AG10803 (cell line): ENCODE measurements around the gene BAHCC1.

ENCODE experiments used
- DNase-seq: peaks from one replicate; pipeline ENCODE4 v3.0.0; 2010; ENCODE audit warnings: low read depth
- H3K4me3 ChIP-seq: 2 replicates; pipeline ENCODE4 v1.5.1; 2011; ENCODE audit warnings: mild to moderate bottlenecking, low read length, control low read depth
- TF ChIP-seq, protein P1 (sequence below): conservative IDR thresholded peaks from 2 replicates; pipeline ENCODE4 v1.5.1; 2011; ENCODE audit warnings: mild to moderate bottlenecking, low read length, control low read depth, inconsistent platforms

The BAHCC1 gene

DNA sequence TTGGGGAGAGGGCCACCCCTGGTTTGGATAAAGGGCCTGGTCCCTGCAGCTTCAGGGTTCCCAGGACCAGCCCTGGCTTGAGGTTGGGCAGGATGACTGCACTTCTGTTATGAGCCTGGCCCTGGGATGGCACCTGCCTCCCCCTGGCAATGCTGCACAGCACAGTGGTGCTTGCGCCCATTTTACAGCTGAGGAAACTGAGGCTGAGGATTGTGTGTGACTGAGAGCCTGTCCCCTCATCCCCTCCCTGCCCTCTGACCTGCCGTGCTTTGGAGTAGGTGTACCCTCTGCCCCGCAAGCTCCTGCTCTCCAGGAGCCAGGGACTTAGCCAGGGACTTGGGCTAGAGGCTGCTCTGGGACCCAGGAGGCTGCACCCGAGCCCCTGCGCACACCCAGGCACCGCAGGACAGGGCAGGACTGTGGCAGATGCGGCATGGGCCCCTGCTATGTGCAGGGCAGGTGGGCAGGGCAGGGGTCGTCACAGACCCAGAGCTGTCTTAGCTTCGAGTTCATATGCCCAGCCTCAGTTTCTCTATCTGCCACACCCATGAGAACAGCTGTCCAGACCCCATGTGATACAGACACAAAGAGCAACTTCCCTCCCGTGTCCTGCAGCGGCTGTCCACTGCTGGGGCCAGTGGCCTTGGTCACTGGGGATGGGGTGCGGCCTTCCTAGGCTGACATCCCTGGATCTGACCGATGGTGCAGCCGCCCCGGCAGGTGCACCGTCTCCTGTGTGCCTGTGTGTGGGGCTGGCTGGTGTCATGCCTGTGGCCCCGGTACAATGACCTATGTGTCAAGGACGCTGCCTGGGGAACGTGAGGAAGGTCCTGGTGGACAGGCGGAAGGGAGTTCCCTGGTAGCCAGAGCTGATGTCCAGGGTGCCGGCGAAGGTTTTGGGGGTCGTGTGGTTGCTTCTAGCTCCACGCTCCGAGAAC, 36.6 kb downstream of the BAHCC1 start:
- TF ChIP-seq, protein P1, sequence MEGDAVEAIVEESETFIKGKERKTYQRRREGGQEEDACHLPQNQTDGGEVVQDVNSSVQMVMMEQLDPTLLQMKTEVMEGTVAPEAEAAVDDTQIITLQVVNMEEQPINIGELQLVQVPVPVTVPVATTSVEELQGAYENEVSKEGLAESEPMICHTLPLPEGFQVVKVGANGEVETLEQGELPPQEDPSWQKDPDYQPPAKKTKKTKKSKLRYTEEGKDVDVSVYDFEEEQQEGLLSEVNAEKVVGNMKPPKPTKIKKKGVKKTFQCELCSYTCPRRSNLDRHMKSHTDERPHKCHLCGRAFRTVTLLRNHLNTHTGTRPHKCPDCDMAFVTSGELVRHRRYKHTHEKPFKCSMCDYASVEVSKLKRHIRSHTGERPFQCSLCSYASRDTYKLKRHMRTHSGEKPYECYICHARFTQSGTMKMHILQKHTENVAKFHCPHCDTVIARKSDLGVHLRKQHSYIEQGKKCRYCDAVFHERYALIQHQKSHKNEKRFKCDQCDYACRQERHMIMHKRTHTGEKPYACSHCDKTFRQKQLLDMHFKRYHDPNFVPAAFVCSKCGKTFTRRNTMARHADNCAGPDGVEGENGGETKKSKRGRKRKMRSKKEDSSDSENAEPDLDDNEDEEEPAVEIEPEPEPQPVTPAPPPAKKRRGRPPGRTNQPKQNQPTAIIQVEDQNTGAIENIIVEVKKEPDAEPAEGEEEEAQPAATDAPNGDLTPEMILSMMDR = no peak
- no peak overlapping the region for H3K4me3 ChIP-seq
- no peak for DNase-seq

DNA sequence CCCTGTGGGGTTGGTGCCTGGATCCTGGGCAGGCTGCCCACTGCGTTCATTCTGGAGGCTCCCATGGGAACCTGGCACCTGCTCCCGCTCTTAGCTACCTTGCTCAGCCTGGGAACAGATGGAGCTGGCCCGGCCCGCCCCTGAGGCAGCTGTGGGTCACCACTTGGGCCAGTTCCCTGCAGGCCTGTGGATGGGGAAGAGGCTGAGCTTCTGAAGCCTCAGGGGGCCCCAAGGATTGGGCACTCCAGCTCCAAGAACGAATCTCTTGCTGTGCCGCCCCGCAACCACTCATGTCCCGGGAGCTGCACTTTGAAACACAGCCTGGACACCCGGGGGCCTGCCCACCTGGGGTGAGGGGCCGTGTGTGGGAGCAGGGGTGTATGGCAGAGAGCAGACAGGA, 37.7 kb downstream of the BAHCC1 start:
- DNase-seq = no peak
- TF ChIP-seq, protein P1 = no peak
- H3K4me3 ChIP-seq = no peak overlapping the region

DNA sequence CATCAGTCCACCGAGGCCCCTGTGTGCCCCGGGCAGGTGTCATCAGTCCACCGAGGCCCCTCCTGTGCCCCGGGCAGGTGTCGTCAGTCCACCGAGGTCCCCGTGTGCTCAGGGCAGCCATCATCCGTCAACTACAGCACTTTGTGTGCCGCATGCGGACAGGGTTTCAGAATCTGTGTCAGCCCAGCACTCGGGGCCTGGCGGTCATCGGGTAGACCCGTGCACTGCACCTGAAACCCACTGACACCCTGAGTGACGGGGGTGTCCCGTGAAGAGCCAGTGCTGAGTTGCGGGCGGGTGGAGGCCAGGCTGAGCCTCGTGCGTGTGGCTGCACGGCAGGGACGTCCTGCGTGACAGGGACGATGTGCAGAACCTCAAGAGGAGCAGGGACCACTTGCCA, 38.4 kb downstream of the BAHCC1 start:
- no peak overlapping the region for H3K4me3 ChIP-seq
- TF ChIP-seq, protein P1 = no peak
- DNase-seq = no peak

DNA sequence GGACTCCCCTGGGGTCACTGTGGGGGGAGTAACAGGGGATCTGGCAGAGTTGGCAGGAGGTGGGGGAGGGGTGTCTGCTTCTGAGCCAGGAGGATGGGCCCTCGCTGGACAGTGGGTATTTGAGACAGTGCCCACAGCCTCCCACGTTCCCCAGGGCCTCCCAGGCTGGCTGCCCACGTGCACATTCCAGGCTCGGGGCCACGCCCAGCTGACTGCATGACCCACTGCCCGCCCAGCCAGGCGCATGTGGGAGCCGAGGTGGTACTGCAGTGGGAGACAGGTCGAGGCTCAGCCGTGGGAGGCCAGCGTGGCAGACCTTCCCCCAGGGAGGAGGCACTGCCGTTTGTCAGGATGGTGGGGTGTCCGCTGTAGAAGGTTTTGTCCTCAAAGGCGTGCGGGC, 38.8 kb downstream of the BAHCC1 start:
- peak; percentile 43 for DNase-seq
- TF ChIP-seq, protein P1 = no peak
- H3K4me3 ChIP-seq = no peak overlapping the region

DNA sequence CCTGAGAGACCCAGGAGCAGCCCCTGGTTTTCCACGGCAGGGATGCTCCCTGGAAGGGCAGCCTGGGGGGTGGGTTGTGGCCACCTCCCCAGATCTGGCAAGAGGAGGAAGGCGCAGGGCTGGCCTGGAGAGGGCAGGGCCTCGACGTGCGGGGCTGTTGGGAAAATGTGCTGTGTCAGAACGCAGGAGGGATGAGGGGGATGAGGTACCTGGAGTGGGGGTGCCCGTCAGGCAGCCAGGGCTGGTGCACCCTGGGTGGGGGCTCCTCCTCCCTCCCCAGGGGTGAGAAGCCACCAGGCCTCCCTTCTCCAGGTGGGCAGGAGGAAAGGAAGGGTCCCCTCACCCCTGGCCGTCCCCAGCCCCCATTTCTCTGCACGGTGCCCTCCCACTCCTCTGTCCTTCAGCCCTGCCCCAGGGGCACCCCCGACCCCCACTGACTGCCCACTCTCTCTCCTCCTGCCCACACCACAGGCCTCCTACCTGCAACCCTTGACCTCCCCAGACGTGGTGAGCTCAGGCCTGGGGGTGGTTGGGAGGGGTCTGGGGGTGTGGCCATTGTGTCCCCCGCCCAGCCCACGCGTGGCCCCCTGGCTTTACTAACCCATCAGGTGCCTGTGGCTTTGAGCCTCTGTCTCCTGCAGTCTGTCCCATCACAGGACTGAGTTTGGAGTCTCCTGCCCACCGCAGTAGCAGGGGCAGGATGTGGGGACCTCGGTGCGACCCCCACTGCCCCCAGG, 39.6 kb downstream of the BAHCC1 start:
- TF ChIP-seq, protein P1 = no peak
- no peak overlapping the region for H3K4me3 ChIP-seq
- no peak for DNase-seq

DNA sequence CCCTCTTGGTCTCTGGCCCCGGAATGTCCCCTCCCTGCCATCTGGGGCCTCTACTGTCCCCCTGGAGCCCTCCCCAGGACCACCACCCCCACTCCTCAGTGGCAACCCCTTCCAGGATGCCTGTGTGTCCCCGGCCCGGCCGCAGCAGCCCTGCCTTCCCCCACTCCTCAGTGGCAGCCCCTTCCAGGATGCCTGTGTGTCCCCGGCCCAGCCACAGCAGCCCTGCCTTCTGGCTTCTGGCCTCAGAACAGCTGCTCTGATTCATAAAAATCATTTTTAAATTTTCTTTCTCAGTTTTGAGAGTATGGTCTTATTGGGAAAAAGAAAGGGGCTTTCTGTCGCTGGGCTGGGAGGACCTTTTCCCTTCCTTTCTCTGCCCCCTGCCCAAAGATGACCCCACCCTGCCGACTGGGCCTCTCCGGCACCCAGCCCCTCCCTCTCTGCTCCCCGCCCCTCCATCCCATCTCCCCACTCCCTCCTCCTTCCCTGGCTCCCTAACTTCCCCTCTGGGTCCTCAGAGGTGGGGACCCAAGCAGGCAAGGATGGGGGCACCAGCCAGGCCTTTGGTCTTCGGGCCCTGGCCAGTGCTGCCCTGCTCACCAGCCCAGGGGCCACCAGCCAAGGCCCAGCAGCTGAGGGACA, 40.5 kb downstream of the BAHCC1 start:
- DNase-seq = no peak
- H3K4me3 ChIP-seq = no peak overlapping the region
- TF ChIP-seq, protein P1 = no peak
